Left renal pelvis (tissue), 4 donors: ENCODE data around the gene ADGRF5. TPM values are rescaled to one million over a fixed set of nuclear protein-coding genes. Genes with fewer than 3 reads are reported as not detected.

Source experiments
- DNase-seq, 4 donors: peaks; one replicate each; pipeline ENCODE4 v3.0.0-alpha.2; 2013; ENCODE audit warnings: low read depth in 4 of 4, low spot score in 3 of 4
- polyA plus RNA-seq, 4 donors: library from polyadenylated mRNA; unstranded; fragments of 120-200 nt; gene quantifications; one replicate each; pipeline ENCODE4 v1.2.1, GENCODE V29; 2013; ENCODE audit not compliant: insufficient read length in 4 of 4

The ADGRF5 gene
- polyA plus RNA-seq, 4 donors, result 16.7 to 34.0 (median 25.9) TPM

DNA sequence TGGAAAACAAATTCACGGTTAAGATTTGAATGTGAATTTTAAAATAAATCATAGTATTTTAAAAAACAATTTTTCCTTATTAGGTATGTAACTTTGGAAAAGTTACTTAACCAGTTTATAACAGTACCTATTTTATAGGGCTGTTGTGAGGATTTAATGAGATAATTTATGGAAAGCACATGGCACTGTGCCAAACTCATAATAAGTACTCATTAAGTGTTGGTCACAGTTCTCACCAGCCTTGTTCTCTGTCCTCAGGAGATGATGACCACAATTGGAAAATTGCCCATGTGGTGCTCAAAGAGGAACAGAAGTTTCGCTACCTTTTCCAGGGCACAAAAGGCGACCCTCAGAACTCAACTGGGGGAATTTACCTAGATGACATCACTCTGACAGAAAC lies 88.9 kb downstream of the ADGRF5 start:
- DNase-seq, result no peak

DNA sequence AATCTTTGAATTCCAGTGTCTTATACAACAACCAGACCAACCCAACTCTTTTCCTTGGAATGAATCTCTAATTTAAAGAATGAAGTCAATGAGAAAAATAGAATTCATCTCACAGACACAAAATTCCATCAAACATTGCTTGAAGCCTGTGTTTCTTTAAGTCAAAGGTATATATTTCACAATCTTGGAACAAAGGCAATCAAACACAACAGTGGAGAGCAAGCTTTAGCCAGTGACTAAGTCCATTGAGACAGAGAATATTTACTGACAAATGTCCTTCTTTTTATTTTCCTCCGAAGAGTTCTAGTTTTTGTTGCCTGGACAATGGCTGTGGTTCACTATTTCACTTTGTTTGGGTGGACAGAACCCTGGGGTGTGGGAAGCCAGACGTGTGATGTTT lies 92.8 kb downstream of the ADGRF5 start:
- no peak for DNase-seq

GRCh38 chr6:46821458-46821881 lies 100.3 kb downstream of the ADGRF5 start:
- no peak for DNase-seq

DNA sequence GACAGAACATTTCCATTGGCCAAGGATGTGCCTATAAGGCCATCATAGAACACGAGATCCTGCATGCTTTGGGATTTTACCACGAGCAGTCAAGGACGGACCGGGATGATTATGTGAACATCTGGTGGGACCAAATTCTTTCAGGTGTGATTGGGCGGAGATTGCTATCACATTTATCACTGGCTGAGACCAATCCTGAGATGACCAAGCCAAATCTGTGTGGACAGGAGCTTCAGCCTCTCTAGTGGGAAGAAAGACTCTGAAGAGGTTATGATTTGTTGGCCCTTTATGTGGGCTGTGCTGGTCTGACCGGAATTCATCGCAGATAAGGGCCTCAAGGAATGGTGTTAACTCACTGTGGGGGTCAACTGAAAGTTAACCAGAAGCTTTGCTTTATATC lies 102.2 kb downstream of the ADGRF5 start:
- DNase-seq, result no peak

DNA sequence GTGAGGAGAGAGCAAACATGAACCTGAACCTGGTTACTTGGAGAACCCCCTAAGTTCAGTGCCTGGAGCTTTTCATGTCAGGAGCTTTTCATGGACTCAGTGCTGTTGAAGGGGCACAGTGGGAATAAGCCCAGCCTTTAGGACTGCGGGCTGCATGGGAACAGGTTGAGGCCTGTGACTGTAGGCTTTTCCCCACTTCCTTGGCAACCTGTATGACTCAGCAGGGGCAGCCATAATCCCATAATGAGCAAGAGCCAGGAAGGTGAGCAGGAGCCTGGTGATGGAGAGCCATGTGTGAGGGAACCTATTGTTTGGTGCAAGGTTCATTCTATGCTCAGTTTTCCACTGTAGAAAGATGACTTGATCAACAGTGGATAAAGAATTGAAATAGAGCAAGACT lies 105.1 kb downstream of the ADGRF5 start:
- DNase-seq, result no peak

DNA sequence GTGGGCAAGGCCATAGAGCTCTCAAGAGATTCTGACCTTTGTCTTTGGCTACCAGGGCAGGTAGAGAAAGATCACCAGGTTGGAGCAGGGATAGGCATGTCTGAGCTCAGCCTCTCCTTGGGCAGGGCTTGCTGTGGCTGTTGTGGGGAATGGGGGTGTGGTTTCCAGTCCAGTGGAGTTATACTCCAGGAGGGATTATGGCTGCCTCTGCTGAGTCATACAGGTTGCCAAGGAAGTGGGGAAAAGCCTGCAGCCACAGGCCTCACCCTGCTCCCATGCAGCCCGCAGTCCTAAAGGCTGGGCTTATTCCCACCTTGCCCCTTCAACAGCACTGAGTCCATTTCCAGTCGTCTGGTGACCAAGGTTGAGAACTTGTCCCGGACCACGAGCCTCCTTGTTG lies 106.6 kb downstream of the ADGRF5 start:
- DNase-seq, result no peak

- DNase-seq, result no peak
Observed at GRCh38 chr6:46808806-46809205, 112.9 kb downstream of the ADGRF5 start.

Other genes with a start within 250 kb of the ADGRF5 start
- 1 to 10 TPM; 1.7 to 6.0 (median 1.9) TPM for gene TDRD6, start 234.1 kb downstream of the ADGRF5 start, polyA plus RNA-seq
- gene PLA2G7, start 186.6 kb downstream of the ADGRF5 start, polyA plus RNA-seq, result 10 to 100 TPM in 1 of 4 donors, 1 to 10 TPM in 3; 2.7 to 13.5 (median 3.4) TPM
- gene ANKRD66, start 175.0 kb downstream of the ADGRF5 start, polyA plus RNA-seq, result under 1 TPM in 1 of 4 donors, not detected in 3; 0.11 TPM
- gene MEP1A, start 128.5 kb downstream of the ADGRF5 start, polyA plus RNA-seq, result not detected
- 10 to 100 TPM in 3 of 4 donors, under 1 TPM in 1; 0.86 to 58.5 (median 51.7) TPM for gene ADGRF1, start 120.4 kb upstream of the ADGRF5 start, polyA plus RNA-seq